NCI-H187 (cell line): ENCODE measurements around the gene ZNRD2.
"Not testable (repeated sequence)": the region's sequence is repeated elsewhere in the genome, so short reads cannot be mapped to it uniquely, and the experiment has no call there.

ENCODE experiments used
- DNase-seq, 2 experiments: peaks; one replicate each; lab custom pipeline; 2025; lab: John Stamatoyannopoulos, UW

Gene ZNRD2

GRCh38 chr11:65569973-65570918, at the start of gene ZNRD2:
ZNRD2 (plus strand) TSS chr11:65570477; CDS start chr11:65570492, 15 bp downstream.
- DNase-seq = peak; percentile 90 to 93

GRCh38 chr11:65521777-65522521, 48.3 kb upstream of the ZNRD2 start:
- DNase-seq = not testable (repeated sequence)

- not testable (repeated sequence) for DNase-seq
Observed at GRCh38 chr11:65522718-65523630, 47.3 kb upstream of the ZNRD2 start.

- DNase-seq = not testable (repeated sequence)
Observed at GRCh38 chr11:65523631-65523968, 46.7 kb upstream of the ZNRD2 start.

GRCh38 chr11:65524014-65524740, 46.1 kb upstream of the ZNRD2 start:
- DNase-seq = no peak

- DNase-seq = peak in 1 of 2 experiments; percentile 46
Observed at GRCh38 chr11:65524741-65525545, 45.3 kb upstream of the ZNRD2 start, which contains the start of gene SCYL1. SCYL1 (plus strand) TSS chr11:65525083; CDS start chr11:65525154, 71 bp downstream.

GRCh38 chr11:65525546-65526480, 44.5 kb upstream of the ZNRD2 start:
- DNase-seq = no peak

- no peak for DNase-seq
Observed at GRCh38 chr11:65526744-65527143, 43.5 kb upstream of the ZNRD2 start.

GRCh38 chr11:65528819-65529350, 41.4 kb upstream of the ZNRD2 start:
- no peak for DNase-seq

- no peak for DNase-seq
Observed at GRCh38 chr11:65529475-65530156, 40.7 kb upstream of the ZNRD2 start.

- no peak for DNase-seq
Observed at GRCh38 chr11:65530157-65530496, 40.1 kb upstream of the ZNRD2 start.

- DNase-seq = no peak
Observed at GRCh38 chr11:65532388-65533064, 37.8 kb upstream of the ZNRD2 start.

GRCh38 chr11:65535102-65535501, 35.2 kb upstream of the ZNRD2 start:
- no peak for DNase-seq

GRCh38 chr11:65536412-65537295, 33.6 kb upstream of the ZNRD2 start:
- DNase-seq = no peak

- no peak for DNase-seq
Observed at GRCh38 chr11:65537296-65537597, 33.0 kb upstream of the ZNRD2 start.

- no peak for DNase-seq
Observed at GRCh38 chr11:65537620-65538231, 32.6 kb upstream of the ZNRD2 start.
